MM.1S (cell line): ENCODE measurements around the gene THTPA.

Experiments
- EZH2phosphoT487 ChIP-seq: fragments of 300-600 bp; sonication (generic); IDR thresholded peaks from 2 replicates; pipeline ENCODE4 v1.6.1; 2018; ENCODE audit warnings: antibody characterized with exemption, low read length
- TF ChIP-seq, protein P1 (sequence below): fragments of 300-600 bp; sonication (generic); IDR thresholded peaks from 2 replicates; pipeline ENCODE4 v1.5.1; 2016; ENCODE audit warnings: antibody characterized with exemption, low read length, mixed read lengths

DNA sequence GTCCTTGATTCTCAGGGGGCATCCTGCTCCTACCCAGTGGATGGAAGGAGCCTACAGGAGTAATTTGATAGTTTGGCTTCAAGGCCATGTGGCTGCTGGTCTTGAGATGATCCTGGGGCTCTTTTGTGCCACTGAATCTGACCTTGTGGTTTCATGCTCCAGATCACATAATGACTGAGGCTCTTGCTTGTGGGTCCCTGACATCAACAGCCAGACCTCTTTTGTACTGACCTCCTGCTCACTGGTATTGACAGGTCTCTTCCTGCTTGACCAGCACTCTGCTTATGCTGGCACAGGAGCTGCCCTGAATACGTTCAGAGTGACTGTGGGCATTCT lies 45.7 kb downstream of the THTPA start:
- TF ChIP-seq, protein P1, sequence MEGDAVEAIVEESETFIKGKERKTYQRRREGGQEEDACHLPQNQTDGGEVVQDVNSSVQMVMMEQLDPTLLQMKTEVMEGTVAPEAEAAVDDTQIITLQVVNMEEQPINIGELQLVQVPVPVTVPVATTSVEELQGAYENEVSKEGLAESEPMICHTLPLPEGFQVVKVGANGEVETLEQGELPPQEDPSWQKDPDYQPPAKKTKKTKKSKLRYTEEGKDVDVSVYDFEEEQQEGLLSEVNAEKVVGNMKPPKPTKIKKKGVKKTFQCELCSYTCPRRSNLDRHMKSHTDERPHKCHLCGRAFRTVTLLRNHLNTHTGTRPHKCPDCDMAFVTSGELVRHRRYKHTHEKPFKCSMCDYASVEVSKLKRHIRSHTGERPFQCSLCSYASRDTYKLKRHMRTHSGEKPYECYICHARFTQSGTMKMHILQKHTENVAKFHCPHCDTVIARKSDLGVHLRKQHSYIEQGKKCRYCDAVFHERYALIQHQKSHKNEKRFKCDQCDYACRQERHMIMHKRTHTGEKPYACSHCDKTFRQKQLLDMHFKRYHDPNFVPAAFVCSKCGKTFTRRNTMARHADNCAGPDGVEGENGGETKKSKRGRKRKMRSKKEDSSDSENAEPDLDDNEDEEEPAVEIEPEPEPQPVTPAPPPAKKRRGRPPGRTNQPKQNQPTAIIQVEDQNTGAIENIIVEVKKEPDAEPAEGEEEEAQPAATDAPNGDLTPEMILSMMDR = no peak
- no peak for TF ChIP-seq EZH2phosphoT487
